Non-pigmented ciliary epithelial cell (primary cell): ENCODE results near the gene GPC2.

ENCODE experiments used
- DNase-seq: peaks from one replicate; pipeline ENCODE4 v3.0.0-alpha.2; 2010; ENCODE audit warnings: low read depth

The GPC2 gene

DNA sequence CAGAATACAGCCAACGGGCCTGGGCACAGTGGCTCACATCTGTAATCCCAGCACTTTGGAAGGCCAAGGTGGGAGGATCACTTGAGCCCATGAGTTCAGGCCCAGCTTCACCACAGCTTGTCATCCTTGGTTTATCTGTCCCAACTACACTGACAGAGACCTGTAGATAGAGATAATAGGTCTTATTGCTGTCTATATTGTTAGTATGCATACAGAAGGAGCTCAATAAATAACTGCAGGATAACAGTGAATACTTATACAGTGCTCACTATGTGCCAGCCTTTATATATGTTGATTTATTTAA, 56.5 kb downstream of the GPC2 start:
- no peak for DNase-seq

DNA sequence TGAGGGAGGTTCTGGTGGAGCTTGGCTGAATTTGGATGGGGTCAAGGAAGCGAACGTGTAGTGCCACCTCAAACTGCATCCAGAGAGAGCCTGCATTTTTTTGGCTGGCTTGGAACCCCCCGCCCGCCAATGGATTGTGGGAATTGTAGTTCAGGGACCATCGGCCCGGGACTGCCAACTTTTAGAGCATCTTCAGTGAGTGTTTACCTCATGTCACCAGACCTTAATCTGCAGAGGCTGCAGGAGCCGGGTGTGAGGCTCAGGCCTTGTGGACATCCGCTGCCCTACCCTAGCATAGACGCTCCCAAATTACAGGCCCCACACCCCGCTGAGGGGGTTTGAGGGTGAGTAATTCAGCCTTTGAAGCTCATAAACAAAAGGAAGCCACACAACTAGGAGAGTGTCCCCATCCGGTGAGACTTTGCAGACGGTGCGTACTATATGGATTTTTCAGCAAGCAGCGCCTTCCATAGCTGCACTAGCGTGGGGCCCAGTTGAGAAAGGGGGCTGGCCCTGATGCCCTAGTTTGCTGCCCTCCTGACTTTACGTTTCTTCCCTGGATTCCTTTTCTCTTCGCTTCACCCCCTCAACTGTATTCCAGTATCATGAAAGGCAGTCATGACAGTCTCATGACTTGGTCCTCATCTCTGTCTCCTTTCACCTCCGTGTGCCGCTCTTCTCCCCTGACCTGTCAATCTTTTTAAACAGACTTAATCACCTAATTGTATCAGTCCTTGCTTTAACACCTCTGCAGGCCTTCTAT, 57.0 kb downstream of the GPC2 start:
- DNase-seq, result no peak
